Inferior parietal cortex (tissue), 1 donor: ENCODE measurements around the gene THEMIS2.
"Not testable (repeated sequence)": the region's sequence is repeated elsewhere in the genome, so short reads cannot be mapped to it uniquely, and the experiment has no call there.

Experiments used
- DNase-seq: peaks from one replicate; pipeline ENCODE4 v3.0.0-alpha.2; 2016; ENCODE audit errors: extremely low spot score

THEMIS2 gene

DNA sequence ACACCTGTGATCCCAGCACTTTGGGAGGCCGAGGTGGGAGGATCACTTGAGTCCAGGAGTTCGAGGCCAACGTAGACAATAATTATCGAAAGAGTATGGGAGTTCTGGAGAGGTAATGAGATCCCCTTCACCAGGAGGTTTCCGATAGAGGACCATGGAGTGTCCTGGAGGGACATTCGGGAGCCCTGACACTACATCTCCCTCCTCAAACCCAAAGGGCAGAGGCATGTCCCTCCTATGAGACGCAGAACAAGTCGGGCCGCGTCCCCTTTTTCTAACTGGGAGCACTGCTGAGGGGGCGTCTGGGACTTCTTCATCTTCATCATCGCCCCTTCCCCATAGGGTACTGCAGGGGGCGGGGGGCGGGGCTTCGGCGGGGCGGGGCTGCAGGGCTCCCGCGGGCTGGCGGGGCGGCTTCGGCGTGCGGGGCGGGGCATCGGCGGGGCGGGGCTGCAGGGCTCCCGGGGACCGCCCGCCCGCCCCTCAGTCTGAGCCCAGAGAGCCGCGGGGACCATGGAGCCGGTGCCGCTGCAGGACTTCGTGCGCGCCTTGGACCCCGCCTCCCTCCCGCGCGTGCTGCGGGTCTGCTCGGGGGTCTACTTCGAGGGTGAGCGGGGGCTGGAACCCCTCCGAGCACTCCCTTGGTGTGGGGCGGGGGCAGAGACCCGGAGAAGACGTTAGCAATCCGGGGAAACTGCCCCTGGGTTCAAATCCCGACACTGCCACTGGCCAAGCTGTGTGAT, at the start of gene THEMIS2:
THEMIS2 (plus strand) TSS at position 486 of the 743 bp plus-strand sequence; CDS start at position 514, 28 bp downstream.
- no peak for DNase-seq

DNA sequence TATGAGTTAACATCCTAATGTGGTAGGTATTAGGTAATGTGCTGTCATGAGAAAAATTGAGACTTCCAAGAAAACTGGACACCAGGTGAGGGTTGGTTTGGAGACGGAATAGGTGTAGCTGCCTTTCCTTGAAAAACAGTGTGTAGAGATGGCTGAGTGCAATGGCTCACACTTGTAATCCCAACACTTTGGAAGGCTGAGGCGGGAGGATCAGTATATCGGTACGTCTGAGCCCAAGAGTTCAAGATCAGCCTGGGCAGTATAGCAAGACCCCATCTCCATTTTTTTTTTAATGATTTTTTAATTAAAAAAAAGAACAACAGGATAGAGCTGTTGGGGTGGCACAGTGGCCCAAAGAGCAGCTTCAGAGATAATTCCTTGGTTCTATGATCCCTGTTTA, 48.6 kb upstream of the THEMIS2 start:
- DNase-seq = no peak

DNA sequence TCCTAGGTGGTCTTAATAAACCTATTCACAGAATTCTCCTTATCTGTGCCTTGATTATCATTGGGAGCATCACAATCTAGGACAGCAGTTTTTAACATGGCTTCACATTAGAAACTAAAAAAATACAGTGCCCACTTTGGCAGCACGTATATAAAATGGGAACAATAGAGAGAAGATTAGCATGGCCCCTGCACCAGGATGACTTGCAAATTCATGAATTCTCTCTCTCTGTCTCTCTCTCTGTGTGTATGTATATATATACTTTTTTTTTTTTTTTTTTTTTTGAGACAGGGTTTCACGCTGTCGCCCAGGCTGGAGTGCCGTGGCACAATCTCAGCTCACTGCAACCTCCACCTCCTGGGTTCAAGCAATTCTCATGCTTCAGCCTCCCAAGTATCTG, 47.9 kb upstream of the THEMIS2 start:
- no peak for DNase-seq

DNA sequence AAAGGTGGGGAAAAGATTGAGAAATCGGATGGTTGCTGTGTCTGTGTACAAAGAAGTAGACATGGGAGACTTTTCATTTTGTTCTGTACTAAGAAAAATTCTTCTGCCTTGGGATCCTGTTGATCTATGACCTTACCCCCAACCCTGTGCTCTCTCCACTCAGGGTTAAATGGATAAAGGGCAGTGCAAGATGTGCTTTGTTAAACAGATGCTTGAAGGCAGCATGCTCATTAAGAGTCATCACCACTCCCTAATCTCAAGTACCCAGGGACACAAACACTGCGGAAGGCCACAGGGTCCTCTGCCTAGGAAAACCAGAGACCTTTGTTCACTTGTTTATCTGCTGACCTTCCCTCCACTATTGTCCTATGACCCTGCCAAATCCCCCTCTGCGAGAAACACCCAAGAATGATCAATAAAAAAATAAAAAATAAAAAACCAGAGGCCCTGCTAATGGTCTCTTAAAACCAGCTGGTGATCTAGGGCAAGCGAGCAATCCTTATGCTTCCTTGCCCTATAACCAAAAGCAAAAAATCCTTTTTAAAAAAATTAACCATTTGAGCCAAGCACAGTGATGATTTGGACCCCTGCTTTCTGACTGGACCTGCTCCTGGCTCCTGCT, 42.9 kb upstream of the THEMIS2 start:
- not testable (repeated sequence) for DNase-seq

DNA sequence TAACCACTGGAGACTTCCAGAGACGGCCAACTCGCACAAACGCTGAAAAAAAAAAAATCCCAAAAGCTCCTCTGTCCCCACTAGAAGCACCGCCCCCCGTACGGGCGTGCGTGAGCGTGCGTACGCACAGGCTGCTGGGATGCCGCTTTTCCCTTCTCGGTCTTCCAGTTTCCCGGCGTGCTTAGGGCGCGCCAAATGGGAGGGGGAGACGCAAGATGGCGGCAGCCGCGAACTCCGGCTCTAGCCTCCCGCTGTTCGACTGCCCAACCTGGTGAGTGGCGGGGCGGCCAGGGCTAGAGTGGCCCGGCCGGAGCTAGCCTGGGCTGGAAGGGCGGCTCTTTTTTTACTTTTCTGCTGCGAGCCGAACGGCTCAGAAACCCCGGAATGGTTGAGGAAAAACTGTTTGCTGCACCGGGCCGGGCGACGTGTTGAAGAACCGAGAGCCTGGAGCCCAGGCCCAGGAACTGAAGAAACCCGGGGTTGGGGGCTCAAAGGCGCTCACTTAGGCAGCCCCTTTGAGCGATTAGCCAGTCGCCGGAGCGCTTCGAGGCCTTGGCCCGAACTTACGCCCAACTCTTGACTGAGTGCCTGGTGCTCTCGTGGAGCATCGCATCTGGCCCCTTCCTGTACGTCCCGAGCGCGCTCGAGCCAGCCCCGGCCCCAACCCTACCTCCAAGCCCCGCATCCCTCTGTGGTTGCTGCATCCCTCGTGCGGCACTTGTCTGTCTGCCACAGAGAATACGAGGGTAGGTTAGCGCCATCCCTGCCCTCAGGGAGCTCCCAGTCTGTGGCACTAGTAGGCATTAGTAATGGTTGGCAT, 41.5 kb upstream of the THEMIS2 start, which contains the start of gene PPP1R8:
PPP1R8 (plus strand) TSS at position 162 of the 820 bp plus-strand sequence; CDS start at position 216, 54 bp downstream.
- DNase-seq = peak; percentile 99

DNA sequence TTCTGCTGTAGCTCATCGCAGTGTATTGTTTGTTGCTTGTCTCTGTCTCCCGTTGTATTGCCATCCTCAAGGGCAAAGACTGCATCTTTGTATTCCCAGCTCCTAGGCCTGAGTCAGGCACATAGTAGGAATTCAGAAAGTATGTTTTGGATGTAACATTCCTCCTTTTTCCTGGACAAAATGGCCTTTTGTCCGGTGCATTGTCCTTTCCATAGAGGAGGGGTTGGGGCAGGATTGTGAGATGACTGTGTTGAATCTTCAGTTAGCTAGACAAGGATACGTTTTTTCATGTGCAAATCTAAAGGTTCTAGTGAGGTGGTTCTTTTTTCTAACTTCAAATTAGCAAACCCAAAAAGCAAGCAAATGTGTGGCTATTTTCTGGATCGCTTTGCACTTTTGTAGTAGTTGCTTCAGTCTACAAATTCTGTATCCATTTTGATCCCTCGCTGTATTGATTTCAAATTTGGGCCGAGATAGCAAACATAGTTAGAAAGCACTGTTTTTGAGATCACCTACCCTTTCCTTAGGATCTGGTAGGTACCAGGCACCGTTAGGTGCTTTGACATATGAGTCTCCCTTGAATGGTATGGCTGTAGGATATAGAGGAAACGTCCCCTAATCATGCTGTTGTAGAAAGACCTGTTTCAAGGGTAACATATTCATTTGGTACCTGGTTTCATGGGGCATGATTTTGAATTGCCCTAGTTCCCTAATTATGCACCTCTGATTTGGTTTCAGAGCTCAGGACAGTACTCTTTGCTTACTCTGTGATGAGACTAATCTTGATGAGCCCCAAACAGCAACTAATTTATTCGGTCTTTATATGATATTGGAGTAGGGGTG, 40.6 kb upstream of the THEMIS2 start:
- DNase-seq = no peak

DNA sequence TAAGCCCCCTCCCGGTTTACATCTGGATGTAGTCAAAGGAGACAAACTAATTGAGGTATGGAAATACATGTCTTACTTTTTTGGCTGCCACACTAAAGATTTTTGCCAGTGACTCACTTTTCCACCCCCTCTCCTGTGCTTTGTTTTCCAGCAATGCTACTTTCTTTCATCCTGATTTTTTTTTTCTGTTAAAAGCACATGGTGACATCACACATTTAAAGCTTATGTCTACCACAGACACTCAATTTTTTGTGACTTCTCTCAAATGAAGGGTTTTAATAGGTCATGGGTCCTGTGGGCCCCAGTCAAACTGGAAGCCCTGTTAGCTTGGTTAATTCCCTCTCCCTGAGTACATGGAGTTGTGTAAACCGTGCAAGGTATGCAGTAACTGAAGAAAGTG, 39.6 kb upstream of the THEMIS2 start:
- no peak for DNase-seq

DNA sequence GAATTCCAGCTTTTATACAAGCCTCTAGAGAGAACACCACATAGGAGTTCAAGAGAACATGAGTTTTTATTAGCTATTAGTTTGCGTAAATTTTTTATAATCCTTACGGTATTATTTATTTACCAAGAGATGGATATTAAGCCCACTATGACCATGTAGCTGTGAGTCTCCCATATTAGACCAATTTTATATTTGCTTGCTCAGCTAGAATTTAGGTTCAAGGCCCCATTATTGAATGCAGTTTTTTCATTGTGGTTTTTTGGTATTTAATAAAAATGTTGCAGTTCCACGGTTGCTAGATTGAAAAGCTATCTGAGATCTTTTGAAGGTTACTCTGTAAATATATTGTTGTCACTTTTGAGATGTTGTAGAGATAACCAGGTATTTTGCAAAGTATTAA, 38.9 kb upstream of the THEMIS2 start:
- DNase-seq = no peak

DNA sequence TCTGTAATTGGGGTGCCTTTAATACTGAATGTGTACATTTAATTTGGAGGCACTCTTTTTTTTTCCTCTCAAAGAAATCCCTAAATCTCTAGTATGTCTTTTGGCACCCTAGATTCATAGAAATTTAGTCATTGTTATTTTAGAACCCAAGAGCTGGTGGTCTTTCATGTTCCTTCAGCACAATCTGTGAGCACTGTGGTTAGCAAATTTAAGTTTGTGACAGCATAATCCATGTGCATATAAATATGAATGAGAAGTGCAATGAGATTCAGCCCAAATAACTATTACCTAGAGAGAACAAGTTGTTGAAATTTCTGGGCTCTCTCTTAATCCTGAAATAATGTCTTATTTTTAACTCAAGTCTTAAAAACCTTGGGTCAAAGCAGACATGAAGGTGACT, 37.3 kb upstream of the THEMIS2 start:
- no peak for DNase-seq

DNA sequence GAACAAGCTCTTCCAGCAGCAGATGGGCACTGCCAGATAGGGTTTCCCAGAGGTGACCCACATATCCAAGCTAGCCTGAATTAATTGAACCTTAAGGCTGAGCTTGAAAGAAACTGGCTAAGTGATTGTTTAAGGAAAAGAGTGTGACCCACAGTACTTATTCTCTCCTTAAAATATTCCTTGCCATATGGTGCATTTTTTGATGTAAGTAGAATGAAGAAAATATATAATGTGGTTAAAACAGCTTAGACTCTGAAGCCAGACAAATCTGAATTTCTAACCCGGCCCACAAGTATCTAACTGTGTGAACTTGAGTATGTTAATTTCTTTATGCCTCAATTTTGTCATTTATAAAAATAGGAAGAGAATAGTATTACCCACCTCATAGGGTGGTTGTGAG, 36.8 kb upstream of the THEMIS2 start:
- DNase-seq = no peak

DNA sequence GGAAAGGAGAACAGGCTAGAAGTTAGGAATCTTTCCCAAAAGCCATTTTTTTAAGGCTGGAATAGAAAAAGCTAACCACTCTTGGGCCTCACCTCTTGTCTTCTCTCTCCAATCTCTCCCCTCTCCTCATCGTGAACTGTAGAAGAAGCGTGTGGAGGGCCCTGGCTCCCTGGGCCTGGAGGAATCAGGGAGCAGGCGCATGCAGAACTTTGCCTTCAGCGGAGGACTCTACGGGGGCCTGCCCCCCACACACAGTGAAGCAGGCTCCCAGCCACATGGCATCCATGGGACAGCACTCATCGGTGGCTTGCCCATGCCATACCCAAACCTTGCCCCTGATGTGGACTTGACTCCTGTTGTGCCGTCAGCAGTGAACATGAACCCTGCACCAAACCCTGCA, 22.4 kb upstream of the THEMIS2 start:
- DNase-seq = no peak

DNA sequence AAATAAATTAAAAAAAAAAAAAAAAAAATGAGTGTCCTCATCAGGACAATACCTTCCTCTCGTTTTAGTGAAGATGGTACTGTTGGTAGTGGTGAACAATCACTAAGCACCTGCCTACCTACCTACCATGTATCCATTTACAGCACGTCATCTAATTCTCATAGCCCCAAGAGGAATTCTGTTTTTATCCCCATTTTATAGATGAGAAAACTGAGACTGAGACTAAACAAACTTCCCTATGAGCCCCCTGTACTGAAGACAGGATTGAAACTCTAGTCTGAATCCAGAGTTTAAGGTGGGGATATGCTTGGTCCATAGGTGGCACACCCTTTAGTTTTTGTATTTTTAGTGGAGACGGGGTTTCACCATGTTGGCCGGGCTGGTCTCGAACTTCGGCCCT, 17.3 kb upstream of the THEMIS2 start:
- no peak for DNase-seq

DNA sequence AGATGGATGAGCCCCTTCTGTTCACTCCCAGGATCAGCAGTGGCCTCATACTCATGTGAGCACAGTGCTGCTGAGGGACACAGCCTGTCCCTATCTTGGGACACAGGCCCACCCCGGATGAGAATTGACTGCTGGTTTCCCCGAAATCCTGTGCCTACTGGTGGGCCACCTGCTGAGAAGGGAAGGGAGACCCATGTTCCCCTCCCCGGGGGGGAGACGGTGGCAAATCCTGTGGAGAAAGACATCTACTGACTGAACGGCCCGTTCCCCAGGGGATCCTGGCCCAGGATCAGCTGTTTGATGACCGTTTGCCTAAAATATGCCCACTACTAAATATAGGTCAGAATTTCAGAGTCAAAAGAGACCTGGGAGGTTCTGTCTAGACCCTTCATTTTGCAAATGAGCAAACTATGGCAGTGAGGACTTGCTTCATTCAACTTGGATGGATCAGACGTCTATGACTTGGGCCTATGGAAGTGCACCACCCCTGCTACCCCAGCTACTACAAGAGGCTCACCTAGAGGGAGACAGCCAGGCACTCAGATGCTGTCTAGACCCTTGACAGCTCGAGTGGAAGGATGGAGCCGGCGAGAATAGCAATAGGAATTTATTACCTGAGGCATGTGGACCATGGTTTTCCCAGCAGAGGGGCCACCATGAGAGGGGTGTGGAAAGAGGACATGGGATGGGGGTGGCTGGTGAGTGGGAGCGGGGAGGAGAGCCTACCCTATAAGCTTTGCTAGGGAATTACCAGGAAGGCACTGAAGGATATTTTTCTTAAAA, 15.6 kb upstream of the THEMIS2 start:
- DNase-seq = no peak

DNA sequence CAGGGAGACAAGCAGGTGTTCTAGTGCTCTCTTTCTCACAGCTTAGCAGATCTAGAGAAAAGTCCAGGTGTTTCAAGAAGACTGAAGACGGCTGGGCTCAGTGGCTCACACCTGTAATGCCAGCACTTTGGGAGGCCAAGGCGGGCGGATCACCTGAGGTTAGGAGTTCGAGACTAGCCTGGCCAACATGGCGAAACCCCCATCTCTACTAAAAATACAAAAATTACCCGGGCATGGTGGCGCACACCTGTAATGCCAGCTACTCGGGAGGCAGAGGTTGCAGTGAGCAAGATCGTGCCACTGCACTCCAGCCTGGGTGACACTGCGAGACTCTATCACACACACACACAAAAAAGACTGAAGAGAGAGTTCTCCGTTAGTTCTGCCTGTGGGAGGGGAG, 14.8 kb upstream of the THEMIS2 start:
- DNase-seq = not testable (repeated sequence)

DNA sequence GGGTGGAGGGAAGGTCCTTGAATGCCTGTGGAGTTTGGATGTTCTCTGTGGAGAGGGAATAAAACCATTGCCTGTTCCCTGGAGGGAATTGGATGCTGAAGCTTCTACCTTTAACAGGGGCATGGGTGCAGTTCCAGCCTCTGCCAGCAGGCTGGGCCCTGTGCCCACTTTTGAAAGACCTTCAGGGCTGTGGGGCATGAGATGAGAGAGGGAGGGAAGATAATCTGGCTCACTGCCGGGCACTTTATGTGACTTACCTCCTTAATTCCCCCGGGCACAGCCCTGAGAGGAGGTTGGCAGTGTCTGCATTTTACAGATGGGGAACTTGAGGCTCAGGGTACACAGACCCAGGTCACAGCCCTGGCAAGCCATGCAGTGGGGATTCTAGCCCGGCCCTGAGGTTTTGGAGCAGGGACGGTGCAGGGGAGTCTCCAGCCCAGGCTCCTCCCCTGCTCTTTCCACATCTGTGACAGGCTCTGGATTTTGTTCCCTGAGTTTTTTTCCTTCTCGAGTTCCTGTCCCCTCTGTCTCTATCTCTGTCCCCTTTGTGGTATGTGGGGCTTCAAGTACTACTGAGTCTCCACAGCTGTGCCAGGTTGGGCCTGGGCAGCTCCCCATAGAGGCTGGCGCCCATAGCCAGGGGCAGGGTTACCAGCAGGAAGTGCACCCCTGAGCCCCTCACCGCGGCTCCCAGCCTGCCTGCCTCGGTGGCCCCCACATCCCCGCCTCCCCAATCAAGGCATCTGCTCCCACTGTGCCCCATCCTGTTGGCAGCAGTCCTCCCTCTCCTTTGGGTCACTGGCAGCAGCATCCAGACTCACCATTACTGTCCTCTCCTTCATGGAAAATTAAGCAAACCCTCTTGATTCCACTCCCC, 14.0 kb upstream of the THEMIS2 start:
- peak; percentile 89 for DNase-seq

DNA sequence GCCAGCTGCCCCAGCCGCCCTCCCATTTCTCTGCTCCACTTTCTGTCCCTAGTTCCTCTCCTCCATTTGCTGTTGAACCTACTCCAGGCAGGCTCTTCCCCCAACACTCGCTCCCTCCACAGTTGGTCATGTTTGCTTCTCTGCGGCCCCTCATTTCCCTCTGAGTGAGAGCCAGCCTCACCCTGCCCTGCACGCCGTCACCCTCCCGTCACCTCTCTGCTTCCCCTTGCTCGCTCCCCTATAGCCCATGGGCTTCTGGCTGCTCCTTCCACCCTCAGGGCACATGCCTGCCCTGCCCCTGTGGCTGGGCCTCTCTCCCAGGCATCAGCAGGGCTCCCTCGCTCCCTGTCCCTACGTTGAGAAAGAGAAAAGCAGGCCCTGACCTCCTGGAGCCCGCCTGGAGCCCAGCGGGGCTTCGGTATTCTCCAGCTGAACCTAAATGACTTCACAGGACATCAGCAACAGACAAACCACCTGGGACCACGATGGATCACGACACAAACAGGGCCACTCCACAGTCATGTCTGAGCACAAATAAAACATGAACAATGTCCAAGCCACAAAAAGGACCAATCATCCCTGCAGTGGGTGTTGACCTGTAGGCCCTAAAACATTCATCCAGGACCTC, 13.3 kb upstream of the THEMIS2 start:
- DNase-seq = no peak

DNA sequence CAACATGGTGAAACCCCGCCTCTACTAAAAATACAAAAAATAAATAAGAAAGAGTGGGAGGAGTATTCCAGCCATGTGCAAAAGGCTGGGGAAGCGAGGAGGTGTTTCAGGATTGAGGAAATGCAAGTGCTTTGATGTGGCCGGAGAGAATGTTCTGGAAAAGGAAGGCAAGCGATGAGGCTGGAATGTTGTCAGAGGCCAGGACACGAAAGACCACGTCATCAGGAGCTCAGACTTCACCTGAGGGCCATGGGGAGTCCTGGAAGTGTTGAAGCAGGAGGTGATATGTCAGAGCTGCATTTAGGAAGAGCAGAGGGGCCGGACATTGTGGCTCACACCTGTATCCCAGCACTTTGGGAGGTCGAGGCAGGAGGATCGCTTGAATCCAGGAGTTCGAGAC, 10.9 kb upstream of the THEMIS2 start:
- no peak for DNase-seq

DNA sequence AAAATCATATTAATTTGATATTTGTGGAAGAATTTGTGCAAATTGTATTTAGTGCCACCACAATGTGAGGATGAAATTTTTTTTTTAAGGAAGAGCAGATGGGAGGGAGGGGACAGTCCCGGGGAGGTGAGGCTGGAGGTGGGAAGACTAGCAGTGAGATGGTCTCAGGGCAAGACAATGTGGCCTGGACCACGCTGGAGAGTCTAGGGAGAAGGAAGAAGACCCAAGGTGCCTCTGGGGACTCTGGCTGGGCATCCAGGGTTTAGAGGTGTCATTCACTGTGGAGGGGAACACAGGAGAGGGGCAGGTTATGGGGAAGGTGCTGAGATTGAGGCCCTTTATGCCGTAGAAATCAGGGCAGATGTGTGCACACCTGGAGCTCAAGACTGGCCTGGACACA, 10.3 kb upstream of the THEMIS2 start:
- DNase-seq = no peak
